Measurements from ENCODE around the gene FGD3.
"Not testable (repeated sequence)": the region's sequence is repeated elsewhere in the genome, so short reads cannot be mapped to it uniquely, and the experiment has no call there.

The FGD3 gene

GRCh38 chr9:92947268-92948037, at the start of gene FGD3:
Gene FGD3, plus strand, starts transcription at chr9:92947523. Its CDS starts 28,734 bp downstream, at chr9:92976257.
- DNase-seq, result peak; percentile 46 to 95 (median 92)

GRCh38 chr9:92905137-92905536, 42.2 kb upstream of the FGD3 start:
- DNase-seq, result not testable (repeated sequence)

GRCh38 chr9:92911511-92912475, 35.5 kb upstream of the FGD3 start:
- DNase-seq, result peak in 2 of 3 experiments; percentile 52 to 66

- no peak for DNase-seq
Measured at GRCh38 chr9:92917176-92917800, 30.0 kb upstream of the FGD3 start.

GRCh38 chr9:92920437-92920836, 26.9 kb upstream of the FGD3 start:
- no peak for DNase-seq

GRCh38 chr9:92931606-92932005, 15.7 kb upstream of the FGD3 start:
- no peak for DNase-seq

GRCh38 chr9:92934321-92934720, 13.0 kb upstream of the FGD3 start:
- DNase-seq, result no peak

GRCh38 chr9:92938025-92938424, 9.3 kb upstream of the FGD3 start:
- DNase-seq, result no peak

- no peak for DNase-seq
Measured at GRCh38 chr9:92941861-92942260, 5.5 kb upstream of the FGD3 start.

GRCh38 chr9:92942688-92943616, 4.4 kb upstream of the FGD3 start:
- DNase-seq, result peak in 1 of 3 experiments; percentile 18

- DNase-seq, result no peak
Measured at GRCh38 chr9:92944921-92945320, 2.4 kb upstream of the FGD3 start.

GRCh38 chr9:92945796-92946195, 1.5 kb upstream of the FGD3 start:
- no peak for DNase-seq

- peak in 2 of 3 experiments; percentile 55 to 81 for DNase-seq
Measured at GRCh38 chr9:92948038-92948534, 763 bp downstream of the FGD3 start.

- DNase-seq, result no peak
Measured at GRCh38 chr9:92948632-92949031, 1.3 kb downstream of the FGD3 start.

- DNase-seq, result no peak
Measured at GRCh38 chr9:92949266-92949982, 2.1 kb downstream of the FGD3 start.

GRCh38 chr9:92950359-92950955, 3.1 kb downstream of the FGD3 start:
- DNase-seq, result no peak

- peak; percentile 91 to 99 (median 92) for DNase-seq
Measured at GRCh38 chr9:92952906-92953610, 5.7 kb downstream of the FGD3 start.

- peak; percentile 24 to 72 (median 46) for DNase-seq
Measured at GRCh38 chr9:92954049-92954861, 6.9 kb downstream of the FGD3 start.

- no peak for DNase-seq
Measured at GRCh38 chr9:92954886-92955285, 7.6 kb downstream of the FGD3 start.

Measured in NCI-H1417 (cell line).